PC-3 (cell line): ENCODE results near the gene PPP1R16B. TPM values are rescaled to one million over a fixed set of nuclear protein-coding genes. Genes with fewer than 3 reads are reported as not detected.

Source experiments
- ATAC-seq: fragments of 200-7000 bp; cut with Tn5 transposase; 2 replicates; pipeline ENCODE4 v1.9.1; 2020; ENCODE audit warnings: mild to moderate bottlenecking, moderate library complexity
- BruUV-seq: library from RNA; stranded (reverse); fragments of 400-500 nt; replicated peaks from 2 replicates; lab custom pipeline; 2021; lab: Mats Ljungman, UMichigan
- CTCF ChIA-PET: fragments of 300-600 bp; sonication (Branson Sonifier 250); formaldehyde crosslinking; loops from one replicate; lab custom pipeline; 2022; ENCODE audit warnings: antibody characterized with exemption; lab: Charles Lee
- POLR2A ChIA-PET: fragments of 300-600 bp; sonication (Branson Sonifier 250); formaldehyde crosslinking; loops from one replicate; lab custom pipeline; 2022; ENCODE audit warnings: antibody characterized with exemption; ENCODE audit not compliant: unreplicated experiment; lab: Charles Lee
- DNase-seq: peaks from one replicate; pipeline ENCODE4 v3.0.0-alpha.2; 2015
- H2AFZ ChIP-seq: fragments of 300-600 bp; sonication (generic); 2 replicates; pipeline ENCODE4 v1.6.0; 2016; ENCODE audit warnings: antibody characterized with exemption, low read length
- H3F3A ChIP-seq: fragments of 300-600 bp; sonication (generic); one replicate; pipeline ENCODE4 v1.6.0; 2017; ENCODE audit warnings: antibody characterized with exemption, low read length, control low read depth, mild to moderate bottlenecking; ENCODE audit not compliant: unreplicated experiment
- H3K27ac ChIP-seq: fragments of 300-600 bp; sonication (generic); 2 replicates; pipeline ENCODE4 v1.5.1; 2016; ENCODE audit warnings: mild to moderate bottlenecking, low read length
- H3K27me3 ChIP-seq: fragments of 300-600 bp; sonication (generic); 2 replicates; pipeline ENCODE4 v1.6.1; 2016; ENCODE audit warnings: low read length, mixed read lengths
- H3K36me3 ChIP-seq: fragments of 300-600 bp; sonication (generic); 2 replicates; pipeline ENCODE4 v1.6.1; 2016; ENCODE audit warnings: low read depth, mixed run types, low read length, mixed read lengths
- H3K4me1 ChIP-seq: fragments of 300-600 bp; sonication (generic); 2 replicates; pipeline ENCODE4 v1.5.1; 2016; ENCODE audit warnings: low read length; ENCODE audit not compliant: insufficient read depth
- H3K4me2 ChIP-seq: fragments of 300-600 bp; sonication (generic); 2 replicates; pipeline ENCODE4 v1.6.0; 2016; ENCODE audit warnings: low read length
- H3K4me3 ChIP-seq: fragments of 300-600 bp; sonication (generic); 2 replicates; pipeline ENCODE4 v1.5.1; 2016; ENCODE audit warnings: mild to moderate bottlenecking, low read length, mixed read lengths
- H3K79me2 ChIP-seq: fragments of 300-600 bp; sonication (generic); 2 replicates; pipeline ENCODE4 v1.6.1; 2017; ENCODE audit warnings: low read length, mixed read lengths
- H3K9ac ChIP-seq: fragments of 300-600 bp; sonication (generic); 2 replicates; pipeline ENCODE4 v1.6.0; 2016; ENCODE audit warnings: mild to moderate bottlenecking, low read length
- H3K9me2 ChIP-seq: fragments of 300-600 bp; sonication (generic); replicated peaks from 2 replicates; pipeline ENCODE4 v1.6.1; 2016; ENCODE audit warnings: mixed run types, low read length, mixed read lengths
- H3K9me3 ChIP-seq: fragments of 300-600 bp; sonication (generic); 2 replicates; pipeline ENCODE4 v1.6.1; 2016; ENCODE audit warnings: low read length, mixed read lengths
- H4K20me1 ChIP-seq: fragments of 300-600 bp; sonication (generic); 2 replicates; pipeline ENCODE4 v1.6.1; 2016; ENCODE audit warnings: low read length, mixed read lengths
- EZH2 ChIP-seq: fragments of 300-600 bp; sonication (generic); IDR thresholded peaks from one replicate; pipeline ENCODE4 v1.6.1; 2017; ENCODE audit warnings: antibody characterized with exemption, mild to moderate bottlenecking, low read length; ENCODE audit not compliant: unreplicated experiment
- EZH2phosphoT487 ChIP-seq: fragments of 300-600 bp; sonication (generic); IDR thresholded peaks from 2 replicates; pipeline ENCODE4 v1.6.1; 2018; ENCODE audit warnings: mild to moderate bottlenecking, antibody characterized with exemption, low read length, borderline replicate concordance
- intact Hi-C: fragments of 100-400 bp; cut with micrococcal nuclease; formaldehyde crosslinking; loops from 2 replicates; pipeline ENCODE4 v1.9.0; 2023
- total RNA-seq: library from RNA; depleted of rRNA; stranded (reverse); fragments of >200 nt; gene quantifications from 2 replicates; pipeline ENCODE4 v1.2.3, GENCODE V29; 2014
- TF ChIP-seq, protein P1 (sequence below): fragments of 300-600 bp; sonication (generic); conservative IDR thresholded peaks from 2 replicates; pipeline ENCODE4 v1.5.1; 2017; ENCODE audit warnings: antibody characterized with exemption, low read depth, mild to moderate bottlenecking, low read length

The PPP1R16B gene
- total RNA-seq, 1 experiment from 2014 or later, result 0.04 TPM

DNA sequence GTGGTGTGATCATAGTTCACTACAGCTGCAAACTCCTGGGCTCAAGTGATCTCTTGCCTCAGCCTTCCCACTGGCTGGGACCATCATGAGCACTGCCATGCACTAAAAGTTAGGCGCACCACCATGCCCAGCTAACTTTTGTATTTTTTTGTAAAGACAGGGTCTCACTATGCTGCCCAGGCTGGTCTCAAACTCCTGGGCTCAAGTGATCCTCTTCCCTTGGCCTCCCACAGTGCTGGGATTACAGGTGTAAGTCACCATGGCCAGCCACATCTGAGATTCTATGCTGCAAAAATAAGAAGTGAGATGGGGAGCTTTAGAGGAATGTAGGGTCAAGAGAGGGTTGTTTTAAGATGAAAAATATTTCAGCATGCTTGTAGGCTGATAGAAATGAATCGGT lies 119.2 kb downstream of the PPP1R16B start:
- no peak overlapping the region for H2AFZ ChIP-seq
- no peaks in the 10 kb centered on the region for H3F3A ChIP-seq
- intact Hi-C loops, result no loop called here
- TF ChIP-seq, protein P1, sequence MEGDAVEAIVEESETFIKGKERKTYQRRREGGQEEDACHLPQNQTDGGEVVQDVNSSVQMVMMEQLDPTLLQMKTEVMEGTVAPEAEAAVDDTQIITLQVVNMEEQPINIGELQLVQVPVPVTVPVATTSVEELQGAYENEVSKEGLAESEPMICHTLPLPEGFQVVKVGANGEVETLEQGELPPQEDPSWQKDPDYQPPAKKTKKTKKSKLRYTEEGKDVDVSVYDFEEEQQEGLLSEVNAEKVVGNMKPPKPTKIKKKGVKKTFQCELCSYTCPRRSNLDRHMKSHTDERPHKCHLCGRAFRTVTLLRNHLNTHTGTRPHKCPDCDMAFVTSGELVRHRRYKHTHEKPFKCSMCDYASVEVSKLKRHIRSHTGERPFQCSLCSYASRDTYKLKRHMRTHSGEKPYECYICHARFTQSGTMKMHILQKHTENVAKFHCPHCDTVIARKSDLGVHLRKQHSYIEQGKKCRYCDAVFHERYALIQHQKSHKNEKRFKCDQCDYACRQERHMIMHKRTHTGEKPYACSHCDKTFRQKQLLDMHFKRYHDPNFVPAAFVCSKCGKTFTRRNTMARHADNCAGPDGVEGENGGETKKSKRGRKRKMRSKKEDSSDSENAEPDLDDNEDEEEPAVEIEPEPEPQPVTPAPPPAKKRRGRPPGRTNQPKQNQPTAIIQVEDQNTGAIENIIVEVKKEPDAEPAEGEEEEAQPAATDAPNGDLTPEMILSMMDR, result no peak
- TF ChIP-seq EZH2 (no peak), EZH2phosphoT487 (no peak)
- no peaks in the 10 kb centered on the region; the same call in 1 of the 2 replicates for H3K36me3 ChIP-seq
- H3K79me2 ChIP-seq, result peaks cover 36% of the 10 kb centered on the region
- ChIA-PET CTCF (no interaction called here), POLR2A (no interaction called here)
- no peaks in the 10 kb centered on the region for H3K9me2 ChIP-seq
- peaks cover 17% of the 10 kb centered on the region for H4K20me1 ChIP-seq
- no TSS peak for BruUV-seq
- ATAC-seq, result no peak
- no peak overlapping the region for H3K9ac ChIP-seq
- H3K27ac ChIP-seq, result no peak overlapping the region
- no peak overlapping the region for H3K4me3 ChIP-seq
- peaks cover 28% of the 10 kb centered on the region for H3K4me1 ChIP-seq
- DNase-seq, result no peak
- no peak overlapping the region for H3K4me2 ChIP-seq
- H3K27me3 ChIP-seq, result peaks cover 16% of the 10 kb centered on the region
- H3K9me3 ChIP-seq, result no peaks in the 10 kb centered on the region

- Histone ChIP-seq H3F3A (no peaks in the 10 kb centered on the region), H3K4me1 (peaks cover 38% of the 10 kb centered on the region), H3K9me2 (no peaks in the 10 kb centered on the region), H3K4me3 (peak within 1 kb of the TSS; percentile 95), H3K27me3 (peaks cover 1% of the 10 kb centered on the region; the same call in 1 of the 2 replicates), H2AFZ (peak within 1 kb of the TSS; percentile 78), H3K79me2 (peaks cover 52% of the 10 kb centered on the region), H3K36me3 (peaks cover 9% of the 10 kb centered on the region; the same call in 1 of the 2 replicates), H4K20me1 (peaks cover 29% of the 10 kb centered on the region), H3K4me2 (peak within 1 kb of the TSS; percentile 94), H3K9me3 (no peaks in the 10 kb centered on the region), H3K9ac (peak within 1 kb of the TSS; percentile 91), H3K27ac (peak within 1 kb of the TSS; percentile 10; the same call in 1 of the 2 replicates)
- intact Hi-C loops, result loop anchor here (1.0 kb wide), 2 partner anchors 36 to 122 kb away; partner anchors contain the start of gene DHX35
- ATAC-seq (peak; percentile 89), DNase-seq (peak; percentile 99)
- ChIA-PET CTCF (interaction anchor here (0.6 to 1.7 kb wide), 3 partner anchors 13 to 123 kb away, joined by 3 to 6 read pairs (median 4); partner anchors contain the start of gene DHX35), POLR2A (interaction anchor here (0.6 kb wide), 1 partner anchor 36 kb away, joined by 3 read pairs; the partner anchor contains the start of gene DHX35)
- BruUV-seq, result no TSS peak
- TF ChIP-seq EZH2, result no peak
- TF ChIP-seq, protein P1, result 0 out of 2 replicates have a peak, but pooled peaks have one; percentile 10
- TF ChIP-seq EZH2phosphoT487, result no peak
Measured at GRCh38 chr20:38926142-38926933, 120.8 kb downstream of the PPP1R16B start, which contains the start of gene FAM83D. TSS of gene FAM83D (plus strand) at chr20:38926417. CDS start at chr20:38926443, 26 bp downstream.
